NK-92 (cell line): Measurements from ENCODE around the gene ZBED4.

ENCODE experiments used
- DNase-seq: peaks from one replicate; lab custom pipeline; 2025; ENCODE audit not compliant: unreplicated experiment; lab: John Stamatoyannopoulos, UW

Gene ZBED4

DNA sequence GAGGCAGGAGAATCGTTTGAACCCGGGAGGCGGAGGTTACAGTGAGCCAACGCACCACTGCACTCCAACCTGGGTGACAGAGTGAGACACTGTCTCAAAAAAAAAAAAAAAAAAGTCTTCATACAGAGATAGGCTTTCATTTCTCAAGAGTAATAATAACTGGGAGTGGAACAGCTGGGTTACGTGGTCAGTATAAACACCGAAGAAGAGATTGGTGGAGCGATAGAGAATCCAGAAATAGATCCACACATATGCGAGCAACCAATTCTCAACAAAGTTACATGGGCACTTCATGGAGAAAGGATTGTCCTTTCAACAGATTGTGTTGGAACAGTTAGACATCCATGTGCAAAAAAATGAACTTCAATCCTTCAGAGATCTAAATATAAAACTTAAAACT lies 24.6 kb downstream of the ZBED4 start:
- no peak for DNase-seq

DNA sequence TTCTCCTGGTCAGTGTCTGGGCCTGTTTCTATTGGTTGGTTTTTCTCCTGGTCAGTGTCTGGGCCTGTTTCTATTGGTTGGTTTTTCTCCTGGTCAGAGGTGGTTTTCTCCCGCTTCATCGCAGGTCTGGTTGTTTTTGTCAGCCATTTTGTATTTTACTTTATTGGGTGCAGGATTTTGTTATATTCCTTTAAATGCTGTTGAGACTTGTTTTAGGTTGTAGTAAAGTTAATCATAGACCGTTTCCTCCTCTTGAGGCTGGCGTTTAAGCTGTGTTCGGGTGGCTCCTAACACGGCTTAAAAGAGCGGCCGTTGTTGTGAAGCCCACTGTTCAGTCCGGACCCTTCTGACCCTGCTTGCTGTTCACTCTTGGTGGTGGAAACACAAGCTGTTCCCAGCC lies 26.2 kb downstream of the ZBED4 start:
- DNase-seq = no peak

DNA sequence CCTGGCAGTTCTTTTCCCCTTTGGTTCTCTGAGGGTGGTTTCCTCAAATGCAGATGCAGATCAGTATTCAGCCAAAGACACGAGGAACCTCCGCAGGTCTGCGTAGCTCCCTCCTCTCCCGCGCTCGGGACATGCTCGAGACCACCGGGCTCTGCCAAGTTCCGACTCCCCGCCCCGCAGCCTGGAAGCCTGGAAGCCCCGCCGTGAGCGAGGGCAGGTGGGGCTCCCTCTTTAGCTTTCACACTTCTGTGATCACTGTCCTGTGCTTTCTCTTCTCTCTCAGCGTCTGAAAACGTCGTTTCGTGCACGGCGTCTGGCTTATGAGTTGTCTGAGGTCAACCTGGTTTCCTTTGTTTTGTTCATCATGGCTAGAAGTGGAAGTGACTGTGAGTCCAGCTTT lies 26.6 kb downstream of the ZBED4 start:
- DNase-seq = no peak

DNA sequence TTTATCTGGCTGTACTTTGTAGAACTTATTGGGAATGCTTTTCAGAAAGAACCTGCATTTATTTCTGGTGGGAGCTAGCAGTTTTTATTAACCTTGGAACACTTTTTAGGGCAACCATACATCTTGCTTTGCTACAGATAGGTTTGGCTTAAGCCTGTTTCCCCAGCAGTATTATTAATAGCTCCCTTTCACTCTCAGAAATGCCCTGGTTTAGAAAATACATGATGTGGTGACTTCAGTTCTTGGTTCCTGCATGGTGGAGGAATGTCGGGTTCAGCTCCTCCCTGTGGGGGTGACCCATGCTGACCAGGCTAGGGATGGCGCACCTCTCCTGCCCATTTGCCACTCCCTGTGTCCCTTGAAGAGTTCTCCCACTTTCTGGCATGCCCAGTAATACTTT lies 28.2 kb downstream of the ZBED4 start:
- no peak for DNase-seq

DNA sequence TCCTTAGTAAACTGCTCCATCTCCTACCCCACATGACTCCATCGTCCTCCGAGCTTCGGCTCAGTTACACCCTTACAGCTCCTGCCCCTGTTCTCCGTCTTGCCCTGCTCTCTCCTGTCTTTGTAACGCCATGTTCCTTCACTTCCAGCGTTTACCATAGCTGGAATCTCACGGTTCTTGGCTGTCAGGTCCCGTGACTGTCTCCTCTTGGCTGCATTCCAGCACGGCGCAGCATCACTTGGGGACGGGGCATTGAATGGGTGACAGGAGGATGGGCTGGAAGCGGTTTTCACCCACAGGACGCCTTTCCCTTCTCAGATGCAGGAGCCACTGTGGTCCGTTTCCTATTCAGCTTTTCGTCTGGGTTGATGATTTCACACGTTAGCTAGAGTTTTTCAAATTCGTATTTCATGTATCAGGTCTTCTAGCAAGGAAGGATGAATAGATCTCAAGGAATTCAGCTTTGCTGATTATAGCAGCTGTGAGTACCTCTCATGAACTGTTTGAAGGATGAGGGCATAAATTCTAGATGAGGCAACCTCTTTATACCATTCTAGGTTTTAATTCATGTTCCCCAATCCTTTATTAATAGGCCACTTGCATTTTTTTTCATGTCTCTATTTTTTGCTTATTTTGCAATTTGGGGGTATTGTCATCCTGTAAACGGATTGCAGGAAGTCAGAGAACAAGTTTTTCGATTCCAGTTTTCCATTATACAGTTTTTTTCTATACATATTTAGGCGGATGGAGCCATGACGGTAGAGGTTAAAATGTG lies 29.1 kb downstream of the ZBED4 start:
- DNase-seq = no peak

DNA sequence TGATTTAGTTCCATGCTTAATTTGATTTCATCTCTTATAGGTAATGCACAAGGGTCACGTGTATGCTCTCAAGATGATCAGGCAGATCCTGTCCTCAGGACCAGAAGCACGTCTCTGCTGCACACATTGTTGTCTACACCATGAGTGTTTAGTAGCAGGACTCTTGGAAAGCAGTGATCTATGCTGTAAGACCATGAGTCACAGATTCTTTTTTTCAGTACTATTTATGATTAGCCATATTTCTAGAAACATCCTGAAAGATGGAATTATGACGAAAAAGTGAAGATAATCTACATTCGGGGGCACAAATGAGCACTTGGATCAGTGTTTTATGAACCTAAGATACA lies 29.6 kb downstream of the ZBED4 start:
- DNase-seq = no peak

DNA sequence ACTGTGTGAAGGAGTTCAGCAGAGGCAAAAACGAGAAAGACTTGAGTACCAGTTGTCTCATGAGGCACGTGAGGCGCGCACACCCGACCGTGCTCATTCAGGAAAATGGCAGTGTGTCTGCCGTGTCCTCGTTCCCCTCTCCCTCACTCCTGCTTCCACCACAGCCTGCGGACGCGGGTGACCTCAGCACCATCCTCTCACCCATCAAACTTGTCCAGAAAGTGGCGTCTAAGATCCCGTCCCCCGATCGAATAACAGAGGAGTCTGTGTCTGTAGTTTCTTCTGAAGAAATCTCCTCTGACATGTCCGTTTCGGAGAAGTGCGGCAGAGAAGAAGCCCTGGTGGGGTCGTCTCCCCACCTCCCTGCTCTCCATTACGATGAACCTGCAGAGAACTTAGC lies 30.4 kb downstream of the ZBED4 start:
- no peak for DNase-seq

DNA sequence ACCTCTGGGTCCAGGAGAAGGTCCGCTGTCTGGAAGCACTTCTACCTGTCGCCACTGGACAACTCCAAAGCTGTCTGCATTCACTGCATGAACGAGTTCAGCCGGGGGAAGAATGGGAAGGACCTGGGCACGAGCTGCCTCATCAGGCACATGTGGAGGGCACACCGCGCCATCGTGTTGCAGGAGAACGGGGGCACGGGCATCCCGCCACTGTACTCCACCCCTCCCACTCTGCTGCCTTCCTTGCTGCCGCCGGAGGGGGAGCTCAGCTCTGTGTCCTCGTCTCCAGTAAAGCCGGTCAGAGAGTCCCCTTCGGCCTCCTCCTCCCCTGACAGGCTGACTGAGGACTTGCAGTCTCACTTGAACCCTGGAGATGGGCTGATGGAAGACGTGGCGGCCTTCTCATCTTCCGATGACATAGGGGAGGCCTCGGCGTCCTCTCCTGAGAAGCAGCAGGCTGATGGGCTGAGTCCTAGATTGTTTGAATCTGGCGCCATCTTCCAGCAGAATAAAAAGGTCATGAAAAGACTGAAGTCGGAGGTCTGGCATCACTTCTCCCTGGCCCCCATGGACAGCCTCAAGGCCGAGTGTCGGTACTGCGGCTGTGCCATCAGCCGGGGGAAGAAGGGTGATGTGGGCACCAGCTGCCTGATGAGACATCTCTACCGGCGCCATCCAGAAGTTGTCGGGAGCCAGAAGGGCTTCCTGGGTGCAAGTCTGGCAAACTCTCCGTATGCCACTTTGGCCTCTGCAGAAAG lies 31.0 kb downstream of the ZBED4 start:
- no peak for DNase-seq

DNA sequence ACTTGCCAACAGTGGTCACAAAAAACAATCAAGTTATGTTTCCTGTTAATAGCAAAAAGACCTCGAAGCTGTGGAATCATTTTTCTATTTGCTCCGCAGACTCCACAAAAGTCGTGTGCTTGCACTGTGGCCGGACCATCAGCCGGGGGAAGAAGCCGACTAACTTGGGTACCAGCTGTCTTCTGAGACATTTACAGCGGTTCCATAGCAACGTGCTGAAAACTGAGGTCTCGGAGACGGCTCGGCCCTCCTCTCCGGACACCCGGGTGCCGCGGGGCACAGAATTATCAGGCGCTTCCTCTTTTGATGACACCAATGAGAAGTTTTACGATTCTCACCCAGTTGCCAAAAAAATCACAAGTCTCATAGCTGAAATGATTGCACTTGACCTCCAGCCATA lies 31.6 kb downstream of the ZBED4 start:
- DNase-seq = no peak

DNA sequence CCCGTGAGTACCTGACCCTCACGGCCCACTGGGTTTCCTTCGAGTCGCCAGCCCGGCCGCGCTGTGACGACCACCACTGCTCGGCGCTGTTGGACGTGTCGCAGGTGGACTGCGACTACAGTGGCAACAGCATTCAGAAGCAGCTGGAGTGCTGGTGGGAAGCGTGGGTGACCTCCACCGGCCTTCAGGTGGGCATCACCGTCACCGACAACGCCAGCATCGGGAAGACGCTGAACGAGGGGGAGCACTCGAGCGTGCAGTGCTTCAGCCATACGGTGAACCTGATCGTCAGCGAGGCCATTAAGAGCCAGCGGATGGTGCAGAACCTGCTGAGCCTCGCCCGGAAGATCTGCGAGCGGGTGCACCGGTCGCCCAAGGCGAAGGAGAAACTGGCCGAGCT lies 32.2 kb downstream of the ZBED4 start:
- no peak for DNase-seq

DNA sequence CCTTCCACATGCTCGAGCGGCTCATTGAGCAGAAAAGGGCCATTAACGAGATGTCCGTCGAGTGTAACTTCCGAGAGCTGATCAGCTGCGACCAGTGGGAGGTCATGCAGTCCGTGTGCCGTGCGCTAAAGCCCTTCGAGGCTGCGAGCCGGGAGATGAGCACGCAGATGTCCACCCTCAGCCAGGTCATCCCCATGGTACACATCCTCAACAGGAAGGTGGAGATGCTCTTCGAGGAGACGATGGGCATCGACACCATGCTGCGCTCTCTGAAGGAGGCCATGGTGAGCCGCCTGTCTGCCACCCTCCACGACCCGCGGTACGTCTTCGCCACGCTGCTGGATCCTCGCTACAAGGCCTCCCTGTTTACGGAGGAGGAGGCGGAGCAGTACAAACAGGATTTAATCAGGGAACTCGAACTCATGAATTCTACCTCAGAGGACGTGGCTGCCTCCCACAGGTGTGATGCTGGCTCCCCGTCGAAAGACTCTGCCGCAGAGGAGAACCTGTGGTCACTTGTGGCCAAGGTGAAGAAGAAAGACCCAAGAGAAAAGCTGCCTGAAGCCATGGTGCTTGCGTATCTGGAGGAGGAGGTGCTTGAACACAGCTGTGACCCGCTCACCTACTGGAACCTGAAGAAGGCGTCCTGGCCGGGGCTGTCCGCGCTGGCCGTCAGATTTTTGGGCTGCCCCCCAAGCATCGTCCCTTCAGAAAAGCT lies 32.9 kb downstream of the ZBED4 start:
- no peak for DNase-seq

DNA sequence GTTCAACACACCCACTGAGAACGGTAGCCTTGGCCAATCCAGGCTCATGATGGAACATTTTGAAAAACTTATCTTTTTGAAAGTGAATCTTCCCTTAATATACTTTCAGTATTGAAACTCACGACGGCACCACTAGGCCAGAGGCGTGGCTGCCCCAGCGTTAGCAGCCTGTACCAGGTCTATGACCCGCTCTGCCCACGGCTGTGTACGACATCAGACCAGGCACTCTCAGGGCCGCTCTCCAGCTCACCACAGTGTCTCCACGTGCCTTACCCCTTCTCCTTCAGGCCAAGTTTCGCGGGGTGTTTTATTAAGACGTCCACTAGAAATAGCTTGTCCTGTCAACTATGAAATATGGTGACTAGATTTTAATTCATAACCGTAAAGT lies 33.4 kb downstream of the ZBED4 start:
- DNase-seq = no peak

DNA sequence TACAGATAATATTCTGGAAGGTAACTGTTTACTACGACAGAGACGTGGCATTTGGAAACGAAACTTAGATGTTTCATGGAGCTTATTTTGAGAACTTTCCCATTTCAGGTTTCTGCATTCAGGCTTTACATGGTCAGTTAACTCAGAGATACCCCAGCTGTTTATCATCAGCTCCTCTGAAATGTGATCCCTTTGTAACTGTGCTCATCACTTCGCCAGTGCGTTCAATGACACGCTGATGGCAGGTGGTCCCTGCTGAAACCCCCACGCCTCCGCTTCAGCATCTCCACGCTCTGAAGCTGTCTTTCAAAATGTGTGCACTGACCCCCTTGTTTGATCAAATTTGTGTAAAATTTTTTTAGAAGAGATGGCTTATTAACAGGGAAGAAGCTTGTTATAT lies 34.1 kb downstream of the ZBED4 start:
- no peak for DNase-seq

DNA sequence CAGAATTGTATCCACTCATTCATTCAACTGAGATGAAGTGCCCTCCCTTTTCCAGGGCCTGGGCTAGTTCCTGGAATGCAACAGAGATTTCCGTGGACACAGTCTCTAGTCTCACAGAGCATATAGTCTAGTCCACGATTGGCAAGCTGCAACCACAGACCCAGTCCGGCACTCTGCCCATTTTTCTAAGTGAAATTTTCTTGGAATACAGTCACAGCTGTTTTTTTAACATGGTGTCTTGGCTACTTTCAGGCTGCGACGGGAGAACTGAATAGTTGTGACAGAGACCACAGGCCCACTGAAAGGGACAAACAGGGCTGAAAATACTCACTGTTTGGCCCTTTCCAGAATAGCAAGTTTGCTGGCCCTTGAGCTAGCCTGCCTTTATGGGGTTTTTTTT lies 35.4 kb downstream of the ZBED4 start:
- no peak for DNase-seq

DNA sequence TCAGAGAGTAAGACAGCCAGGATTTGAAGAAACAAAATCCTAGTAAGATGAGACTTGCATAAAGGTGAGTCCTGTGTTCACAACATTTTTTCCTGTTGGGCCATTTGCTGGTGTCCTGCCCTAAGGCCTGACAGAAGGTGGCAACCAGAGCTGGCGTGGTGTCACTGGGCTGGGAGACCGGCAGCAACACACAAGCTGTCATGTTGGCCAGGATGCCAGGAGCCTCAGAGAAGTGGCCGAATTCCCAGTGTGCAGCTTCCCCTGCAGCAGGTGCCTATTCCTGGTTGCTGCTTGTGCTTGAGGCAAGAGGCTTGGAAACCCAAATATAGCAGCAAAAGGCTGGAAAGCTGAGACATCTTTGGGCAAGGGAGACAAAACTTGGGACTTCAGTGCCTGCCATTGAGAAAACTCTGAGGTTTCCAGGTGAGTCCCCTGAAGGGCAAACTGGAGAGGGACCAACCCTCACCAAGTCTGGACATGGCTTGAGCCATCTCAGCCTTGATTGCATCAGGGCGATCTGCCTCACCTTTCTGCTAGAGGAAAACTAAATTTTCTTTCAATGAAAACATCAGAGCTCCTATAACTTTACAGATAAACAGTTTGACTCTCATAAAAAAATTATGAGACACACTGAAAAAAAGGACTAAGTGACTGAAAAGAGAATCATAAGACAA lies 38.7 kb downstream of the ZBED4 start:
- DNase-seq = no peak

DNA sequence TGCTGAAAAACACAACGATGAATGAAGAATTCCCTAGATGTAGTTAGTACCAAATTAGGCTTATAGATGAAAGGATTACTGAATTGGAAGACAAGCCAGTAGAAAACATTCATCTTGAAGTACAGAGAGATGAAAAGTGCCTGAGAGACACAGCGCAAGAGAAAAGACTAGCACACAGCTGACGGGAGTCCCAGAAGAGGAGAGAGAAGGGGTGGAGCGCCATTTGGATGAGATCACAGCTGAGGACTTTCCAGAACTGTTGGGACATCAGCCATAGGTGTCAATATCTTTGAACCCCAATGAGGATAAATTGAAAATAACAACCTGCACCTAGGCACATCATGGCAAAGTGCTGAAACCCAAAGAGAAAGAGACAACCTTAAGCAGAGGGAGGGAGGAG lies 39.4 kb downstream of the ZBED4 start:
- no peak for DNase-seq

DNA sequence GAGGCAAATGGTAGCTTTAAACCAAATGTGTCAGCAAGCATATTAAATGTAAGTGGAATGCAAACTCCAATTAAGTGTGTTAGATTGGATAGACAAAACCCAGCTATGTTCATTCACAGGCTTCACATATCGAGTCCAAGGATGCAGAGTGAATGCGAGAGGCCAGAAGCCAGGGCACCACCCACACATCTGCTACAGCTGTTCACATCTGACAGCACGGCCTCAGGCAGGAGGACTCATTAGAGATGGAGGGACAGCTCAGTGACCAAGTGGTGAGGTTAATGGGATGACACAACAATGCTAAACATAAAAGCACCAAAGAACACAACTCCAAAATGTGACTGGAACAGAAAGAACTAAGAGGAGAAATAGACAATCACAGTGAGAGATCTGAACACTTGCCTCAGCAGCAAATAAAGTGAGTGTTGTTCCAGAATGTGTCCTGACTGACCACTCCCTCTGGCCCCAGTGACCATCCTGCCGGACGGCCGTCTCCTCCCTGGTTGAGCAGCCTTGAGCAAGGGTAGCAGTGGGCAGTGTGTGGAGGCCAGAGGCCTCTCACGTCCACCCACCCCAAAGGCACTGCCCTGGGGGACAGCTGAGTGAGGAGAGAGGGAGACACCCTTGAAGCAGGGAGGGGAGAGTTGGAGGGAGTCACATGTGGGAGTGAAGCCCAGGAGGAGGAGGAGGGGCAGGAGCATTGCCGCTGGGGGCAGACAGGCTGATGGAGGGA lies 40.8 kb downstream of the ZBED4 start:
- DNase-seq = no peak

DNA sequence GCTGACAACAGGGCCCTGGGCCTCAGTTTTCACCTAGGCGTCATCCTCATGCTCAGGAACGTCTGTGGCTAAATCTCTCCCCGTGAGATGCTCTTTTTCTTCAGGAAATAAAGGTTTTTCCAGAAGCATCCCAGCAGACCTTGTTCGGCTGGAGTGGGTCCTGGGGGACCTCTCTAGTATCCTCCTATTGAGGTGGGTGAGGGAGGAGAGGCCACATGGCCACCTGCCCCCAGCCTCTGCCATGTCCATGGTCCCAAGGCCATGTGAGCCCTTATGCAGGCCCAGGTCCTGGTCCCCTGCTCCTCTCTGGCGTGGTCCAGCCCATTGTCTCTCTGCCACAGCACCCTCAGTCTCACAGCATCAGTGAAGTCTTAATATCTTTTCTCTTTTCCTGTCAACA lies 42.6 kb downstream of the ZBED4 start:
- no peak for DNase-seq

DNA sequence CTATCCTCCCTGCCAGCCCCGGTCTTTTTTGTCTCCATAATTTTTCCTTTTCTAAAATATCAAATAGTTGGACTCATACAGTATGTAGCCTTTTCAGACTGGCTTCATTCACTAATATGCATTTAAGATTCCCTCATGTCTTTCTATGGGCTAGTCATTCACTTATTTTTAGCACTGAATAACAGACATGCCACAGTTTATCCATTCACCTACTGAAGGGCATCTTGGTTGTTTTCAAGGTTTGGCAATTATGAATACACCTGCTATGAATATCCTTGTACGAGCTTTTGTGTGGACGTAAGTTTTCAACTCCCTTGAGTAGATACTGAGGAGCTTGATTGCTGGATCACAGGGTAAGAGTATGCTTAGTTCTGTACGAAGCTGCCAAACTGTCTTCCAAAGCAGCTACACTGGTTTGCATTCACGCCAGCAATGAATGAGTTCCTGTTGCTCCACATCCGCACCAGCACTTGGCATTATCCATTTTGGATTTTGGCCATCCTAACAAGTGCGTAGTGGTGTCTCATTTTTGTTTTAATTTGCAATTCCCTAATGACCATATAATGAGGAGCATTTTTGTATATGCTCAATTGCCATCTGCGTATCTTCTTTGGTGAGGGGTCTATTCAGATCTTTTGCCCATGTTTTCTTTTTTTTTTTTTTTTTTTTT lies 43.5 kb downstream of the ZBED4 start:
- no peak for DNase-seq

DNA sequence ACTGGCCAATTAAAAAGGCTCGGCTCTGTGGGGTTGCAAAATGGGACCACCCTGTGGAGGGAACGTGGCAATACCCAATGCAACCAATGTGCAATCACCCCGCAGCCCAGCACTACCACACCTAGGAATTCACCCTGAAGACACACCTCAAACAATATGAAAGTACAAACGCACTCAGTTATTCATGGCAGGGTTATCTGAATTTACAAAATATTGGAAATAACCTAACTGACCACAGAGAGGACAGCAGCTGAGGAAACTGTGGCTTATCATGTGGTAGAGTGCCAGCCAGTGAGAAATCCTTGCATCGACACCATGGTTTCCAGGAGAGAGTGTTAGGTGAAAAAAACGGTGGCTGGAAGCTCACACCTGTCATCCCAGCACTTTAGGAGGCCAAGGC lies 45.9 kb downstream of the ZBED4 start:
- no peak for DNase-seq
